D721Med (cell line): ENCODE measurements around the gene AP2B1.

Experiments
- DNase-seq: peaks from one replicate; pipeline ENCODE4 v3.0.0; 2011; ENCODE audit warnings: low spot score; ENCODE audit not compliant: insufficient read length
- FAIRE-seq: peaks from 2 replicates; lab custom pipeline; 2011; peaks lifted over from hg19 to GRCh38; lab: Jason Lieb, UNC
- TF ChIP-seq, protein P1 (sequence below): IDR thresholded peaks from 2 replicates; pipeline ENCODE4 v1.5.1; 2012; ENCODE audit warnings: mild to moderate bottlenecking, control low read depth; ENCODE audit not compliant: insufficient read depth; ENCODE audit errors: missing control alignments

The AP2B1 gene

DNA sequence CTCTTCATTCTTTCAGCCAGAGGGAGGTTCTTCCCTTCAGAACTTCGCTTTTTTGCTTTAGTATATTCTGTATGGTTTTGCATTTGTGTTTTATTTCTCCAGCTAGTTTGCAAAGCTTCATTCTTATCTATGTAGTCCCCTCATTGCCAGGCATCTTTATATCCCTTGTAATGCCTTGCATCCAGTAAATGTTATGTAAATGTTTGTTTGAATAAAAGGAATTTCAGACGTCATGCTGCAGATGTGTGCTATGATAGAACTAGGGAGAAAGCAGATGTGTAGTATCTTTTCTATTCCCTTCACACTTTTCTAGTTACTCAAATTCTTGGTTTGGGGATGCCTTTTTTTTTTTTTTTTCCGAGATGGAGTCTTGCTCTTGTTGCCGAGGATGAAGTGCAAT is 81.7 kb downstream of the AP2B1 start:
- DNase-seq (no peak), FAIRE-seq (no peak)
- TF ChIP-seq, protein P1, sequence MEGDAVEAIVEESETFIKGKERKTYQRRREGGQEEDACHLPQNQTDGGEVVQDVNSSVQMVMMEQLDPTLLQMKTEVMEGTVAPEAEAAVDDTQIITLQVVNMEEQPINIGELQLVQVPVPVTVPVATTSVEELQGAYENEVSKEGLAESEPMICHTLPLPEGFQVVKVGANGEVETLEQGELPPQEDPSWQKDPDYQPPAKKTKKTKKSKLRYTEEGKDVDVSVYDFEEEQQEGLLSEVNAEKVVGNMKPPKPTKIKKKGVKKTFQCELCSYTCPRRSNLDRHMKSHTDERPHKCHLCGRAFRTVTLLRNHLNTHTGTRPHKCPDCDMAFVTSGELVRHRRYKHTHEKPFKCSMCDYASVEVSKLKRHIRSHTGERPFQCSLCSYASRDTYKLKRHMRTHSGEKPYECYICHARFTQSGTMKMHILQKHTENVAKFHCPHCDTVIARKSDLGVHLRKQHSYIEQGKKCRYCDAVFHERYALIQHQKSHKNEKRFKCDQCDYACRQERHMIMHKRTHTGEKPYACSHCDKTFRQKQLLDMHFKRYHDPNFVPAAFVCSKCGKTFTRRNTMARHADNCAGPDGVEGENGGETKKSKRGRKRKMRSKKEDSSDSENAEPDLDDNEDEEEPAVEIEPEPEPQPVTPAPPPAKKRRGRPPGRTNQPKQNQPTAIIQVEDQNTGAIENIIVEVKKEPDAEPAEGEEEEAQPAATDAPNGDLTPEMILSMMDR: no peak

DNA sequence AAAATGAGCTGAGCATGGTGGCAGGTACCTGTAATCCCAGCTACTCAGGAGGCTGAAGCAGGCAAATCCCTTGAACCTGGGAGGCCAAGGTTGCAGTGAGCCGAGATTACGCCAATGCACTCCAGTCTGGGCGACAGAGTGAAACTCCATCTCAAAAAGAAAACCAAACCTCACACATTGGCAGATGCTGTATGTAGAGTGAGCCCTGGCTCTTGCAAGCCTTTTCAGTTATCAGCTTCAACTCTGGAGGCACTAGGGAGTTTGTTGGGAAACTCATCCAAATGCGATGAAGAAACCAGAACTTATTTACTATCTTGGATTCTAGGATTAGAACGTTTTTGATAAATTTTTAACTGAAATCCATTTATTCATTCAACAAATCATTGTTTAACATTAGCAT is 87.4 kb downstream of the AP2B1 start:
- TF ChIP-seq, protein P1: no peak
- FAIRE-seq (no peak), DNase-seq (no peak)

DNA sequence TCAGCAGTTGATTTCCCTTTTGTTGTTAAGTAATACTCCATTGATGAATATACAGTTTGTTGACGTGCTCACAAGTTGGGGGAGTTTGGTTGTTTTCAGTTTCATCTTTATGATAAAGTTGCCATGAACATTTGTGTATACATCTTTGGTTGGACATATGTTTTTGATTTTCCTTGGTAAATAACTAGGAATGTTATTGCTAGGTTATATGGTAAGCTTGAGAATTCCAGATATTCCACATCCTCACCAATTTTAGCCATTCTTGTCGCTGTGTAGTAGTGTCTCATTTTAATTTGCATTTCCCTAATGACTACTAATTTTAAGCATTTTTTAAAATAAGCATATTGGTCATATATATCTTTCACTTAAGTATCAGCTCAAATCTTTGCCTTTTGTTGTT is 89.3 kb downstream of the AP2B1 start:
- FAIRE-seq: no peak
- TF ChIP-seq, protein P1: no peak

DNA sequence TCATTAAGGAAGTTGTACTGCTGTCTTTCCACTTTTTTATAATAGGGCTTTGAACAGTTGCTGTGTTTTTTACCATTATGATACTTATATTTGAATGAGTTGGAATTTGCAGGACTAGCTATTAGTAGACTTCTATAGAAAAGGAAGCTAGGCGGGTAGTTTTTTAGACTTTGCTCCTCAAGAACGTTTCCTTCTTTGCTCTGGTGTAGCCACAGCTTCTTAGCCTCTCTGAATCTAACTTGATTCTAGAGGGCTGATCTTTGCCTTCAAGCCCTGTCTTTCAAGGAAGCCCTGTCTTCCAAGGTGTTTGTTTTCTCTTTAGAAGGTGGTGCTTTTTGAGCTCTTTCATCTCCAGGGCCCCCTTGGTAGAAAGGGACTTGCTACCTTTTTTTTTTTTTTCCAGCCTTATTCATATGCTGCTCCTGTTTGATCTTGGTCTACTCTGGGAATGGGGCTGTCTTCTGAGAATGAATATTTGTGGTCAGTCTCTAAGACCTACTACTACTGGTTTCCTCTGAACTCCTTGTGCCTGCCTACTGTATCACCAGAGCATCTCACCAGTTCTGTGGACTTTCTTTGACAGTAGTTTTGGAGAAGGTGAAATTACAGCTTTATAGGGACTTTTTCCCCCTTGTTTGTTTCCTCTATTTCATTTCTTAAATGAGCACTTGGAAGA is 92.0 kb downstream of the AP2B1 start:
- DNase-seq (no peak), FAIRE-seq (no peak)

More for the DNA sequence above, 89.3 kb downstream of the AP2B1 start:
- no peak for DNase-seq

DNA sequence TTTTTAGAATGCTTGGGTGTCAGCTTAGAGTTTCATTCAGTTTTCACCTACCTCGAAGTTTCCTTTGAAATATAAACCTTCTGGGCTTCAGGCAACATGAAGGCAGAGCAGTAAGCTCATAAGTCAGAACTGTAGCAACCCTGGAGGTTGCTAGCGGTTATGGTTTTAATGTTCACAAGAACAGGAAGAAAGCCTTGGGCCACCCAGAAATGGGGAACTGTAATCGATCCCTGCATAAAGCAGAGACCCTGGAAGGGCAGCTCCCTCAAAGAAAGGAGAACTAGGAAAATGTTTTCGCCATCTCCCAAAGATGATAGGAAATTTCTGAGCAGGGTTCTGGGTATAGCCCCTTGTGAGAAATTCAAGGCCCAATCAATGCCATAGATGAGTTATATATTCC is 96.5 kb downstream of the AP2B1 start:
- FAIRE-seq: no peak

More for the DNA sequence above, 92.0 kb downstream of the AP2B1 start:
- TF ChIP-seq, protein P1: no peak

DNA sequence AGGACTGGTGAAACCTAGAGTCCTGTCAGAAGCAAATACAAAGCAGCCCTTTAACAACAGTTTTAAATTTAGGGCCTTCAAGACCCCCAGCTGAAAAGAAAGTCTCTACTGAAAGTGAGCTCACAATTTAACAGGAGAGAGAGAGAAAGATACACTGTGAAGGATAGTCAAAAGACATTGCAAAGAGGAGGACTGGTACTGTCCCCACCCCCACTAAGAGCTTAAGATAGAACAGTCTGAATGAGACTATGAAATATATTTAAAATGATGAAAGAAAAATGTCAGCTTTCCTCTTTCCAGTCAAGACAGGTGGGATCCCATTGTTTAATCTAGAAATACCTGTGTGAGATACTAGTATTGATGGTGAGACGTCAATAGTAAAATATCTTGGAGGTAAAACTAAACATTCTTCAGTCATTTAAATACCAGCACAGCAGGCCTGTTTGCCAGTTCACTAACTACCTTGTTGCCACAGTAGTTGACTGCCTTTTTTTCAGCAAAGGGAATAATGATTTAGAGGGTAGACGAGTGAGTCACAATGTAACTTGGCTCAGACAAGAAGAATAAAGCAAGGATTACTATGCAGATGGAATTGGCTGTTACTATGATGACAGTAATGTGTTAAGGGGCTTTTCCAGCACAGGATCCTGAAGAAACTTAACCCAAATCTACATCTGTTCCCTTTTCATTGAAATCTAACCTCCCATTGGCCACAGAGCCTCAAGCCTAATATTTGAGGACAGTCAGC is 97.1 kb downstream of the AP2B1 start:
- TF ChIP-seq, protein P1: no peak
- DNase-seq (no peak), FAIRE-seq (no peak)

More for the DNA sequence above, 96.5 kb downstream of the AP2B1 start:
- TF ChIP-seq, protein P1: no peak
- no peak for DNase-seq
